ENCODE measurements around the gene PPP1R16B.
"Not testable (repeated sequence)": the region's sequence is repeated elsewhere in the genome, so short reads cannot be mapped to it uniquely, and the experiment has no call there.

Gene PPP1R16B

GRCh38 chr20:38957915-38958485, 152.5 kb downstream of the PPP1R16B start:
- H3K79me2 ChIP-seq (ENCODE audit: low read length) = peaks cover 23% of the 10 kb centered on the region
- peaks cover 10% of the 10 kb centered on the region for H3K4me1 ChIP-seq (ENCODE audit: low read length)
- H2AFZ ChIP-seq (ENCODE audit: low read depth, low read length) = no peak overlapping the region
- H3K27ac ChIP-seq (ENCODE audit: low read length) = no peak overlapping the region
- no peak overlapping the region for H3K4me3 ChIP-seq (ENCODE audit: low read length)
- H3K4me2 ChIP-seq (ENCODE audit: low read length) = no peak overlapping the region
- no peaks in the 10 kb centered on the region for H3K27me3 ChIP-seq (ENCODE audit: low read depth, low read length)
- H3K9ac ChIP-seq (ENCODE audit: low read length) = no peak overlapping the region
- H4K20me1 ChIP-seq (ENCODE audit: insufficient read depth, low read length) = no peaks in the 10 kb centered on the region
- peaks cover 22% of the 10 kb centered on the region for H3K36me3 ChIP-seq (replicated peaks; ENCODE audit: low read depth, low read length)
- no peak for TF ChIP-seq EZH2phosphoT487 (IDR thresholded peaks at IDR 0.05; ENCODE audit: low read depth)
- TF ChIP-seq CTCF (IDR thresholded peaks at IDR 0.05; ENCODE audit: low read depth, low read length) = no peak
- H3K9me3 ChIP-seq (ENCODE audit: insufficient read depth, low read length) = no peaks in the 10 kb centered on the region

GRCh38 chr20:38960187-38960687, 154.7 kb downstream of the PPP1R16B start:
- not testable (repeated sequence) for H4K20me1 ChIP-seq (ENCODE audit: insufficient read depth, low read length); H3K9ac ChIP-seq (ENCODE audit: low read length); H3K27me3 ChIP-seq (ENCODE audit: low read depth, low read length); H2AFZ ChIP-seq (ENCODE audit: low read depth, low read length); H3K4me2 ChIP-seq (ENCODE audit: low read length); H3K27ac ChIP-seq (ENCODE audit: low read length); H3K9me3 ChIP-seq (ENCODE audit: insufficient read depth, low read length); H3K4me3 ChIP-seq (ENCODE audit: low read length)
- Histone ChIP-seq H3K36me3 (replicated peaks; ENCODE audit: low read depth, low read length) (peaks cover 12% of the 10 kb centered on the region), H3K79me2 (ENCODE audit: low read length) (peaks cover 38% of the 10 kb centered on the region), H3K4me1 (ENCODE audit: low read length) (peaks cover 18% of the 10 kb centered on the region)

- H2AFZ ChIP-seq (ENCODE audit: low read depth, low read length) = peak overlapping the region; percentile 41
- H3K4me2 ChIP-seq (ENCODE audit: low read length) = peak overlapping the region; percentile 90
- H3K36me3 ChIP-seq (replicated peaks; ENCODE audit: low read depth, low read length) = peaks cover 18% of the 10 kb centered on the region
- peak overlapping the region; percentile 82 for H3K4me3 ChIP-seq (ENCODE audit: low read length)
- H3K27me3 ChIP-seq (ENCODE audit: low read depth, low read length) = no peaks in the 10 kb centered on the region
- H3K27ac ChIP-seq (ENCODE audit: low read length) = peak overlapping the region; percentile 59
- no peaks in the 10 kb centered on the region for H3K9me3 ChIP-seq (ENCODE audit: insufficient read depth, low read length)
- peaks cover 18% of the 10 kb centered on the region for H3K4me1 ChIP-seq (ENCODE audit: low read length)
- no peaks in the 10 kb centered on the region for H4K20me1 ChIP-seq (ENCODE audit: insufficient read depth, low read length)
- H3K79me2 ChIP-seq (ENCODE audit: low read length) = peaks cover 52% of the 10 kb centered on the region
- no peak for TF ChIP-seq EZH2phosphoT487 (IDR thresholded peaks at IDR 0.05; ENCODE audit: low read depth)
- TF ChIP-seq CTCF (IDR thresholded peaks at IDR 0.05; ENCODE audit: low read depth, low read length) = no peak
- H3K9ac ChIP-seq (ENCODE audit: low read length) = peak overlapping the region; percentile 74
Measured at GRCh38 chr20:38961530-38962043, 156.1 kb downstream of the PPP1R16B start.

GRCh38 chr20:38962044-38962927, 156.8 kb downstream of the PPP1R16B start, which contains the start of gene DHX35:
Gene DHX35, plus strand, starts transcription at chr20:38962344. Its CDS starts 24 bp downstream, at chr20:38962368.
- peaks cover 59% of the 10 kb centered on the region for H3K79me2 ChIP-seq (ENCODE audit: low read length)
- peak within 1 kb of the TSS; percentile 75 for H3K27ac ChIP-seq (ENCODE audit: low read length)
- H4K20me1 ChIP-seq (ENCODE audit: insufficient read depth, low read length) = no peaks in the 10 kb centered on the region
- peaks cover 18% of the 10 kb centered on the region for H3K4me1 ChIP-seq (ENCODE audit: low read length)
- no peaks in the 10 kb centered on the region for H3K27me3 ChIP-seq (ENCODE audit: low read depth, low read length)
- H3K9me3 ChIP-seq (ENCODE audit: insufficient read depth, low read length) = no peaks in the 10 kb centered on the region
- TF ChIP-seq EZH2phosphoT487 (IDR thresholded peaks at IDR 0.05; ENCODE audit: low read depth) = no peak
- peak; percentile 69 for TF ChIP-seq CTCF (IDR thresholded peaks at IDR 0.05; ENCODE audit: low read depth, low read length)
- peaks cover 18% of the 10 kb centered on the region for H3K36me3 ChIP-seq (replicated peaks; ENCODE audit: low read depth, low read length)
- H3K4me3 ChIP-seq (ENCODE audit: low read length) = peak within 1 kb of the TSS; percentile 82
- H3K9ac ChIP-seq (ENCODE audit: low read length) = peak within 1 kb of the TSS; percentile 79
- peak within 1 kb of the TSS; percentile 90 for H3K4me2 ChIP-seq (ENCODE audit: low read length)
- peak within 1 kb of the TSS; percentile 59 for H2AFZ ChIP-seq (ENCODE audit: low read depth, low read length)
